T-helper 1 cell treated with Interleukin-12 subunit alpha and Interleukin-12 subunit beta and Interleukin-4 antibody, amounts not matched to agents 30 μg/mL and 1 μg/mL, for 36 hours (primary cell): ENCODE data around the gene PRRC1.
"Not testable (repeated sequence)": the region's sequence is repeated elsewhere in the genome, so short reads cannot be mapped to it uniquely, and the experiment has no call there.

Experiments used
- H3K27ac Mint-ChIP-seq: one replicate; pipeline ENCODE4 v1.8.0; 2021; ENCODE audit warnings: mild to moderate bottlenecking, mixed read lengths
- H3K27me3 Mint-ChIP-seq: one replicate; pipeline ENCODE4 v1.8.0; 2021; ENCODE audit warnings: low read depth, mixed read lengths
- H3K36me3 Mint-ChIP-seq: one replicate; pipeline ENCODE4 v1.8.0; 2021; ENCODE audit warnings: low read depth, mixed read lengths
- H3K4me1 Mint-ChIP-seq: one replicate; pipeline ENCODE4 v1.8.0; 2021; ENCODE audit warnings: low read depth, mixed read lengths
- H3K4me3 Mint-ChIP-seq: one replicate; pipeline ENCODE4 v1.8.0; 2021; ENCODE audit warnings: mild to moderate bottlenecking, moderate library complexity, mixed read lengths
- H3K9me3 Mint-ChIP-seq: one replicate; pipeline ENCODE4 v1.8.0; 2021; ENCODE audit warnings: mixed read lengths

The PRRC1 gene

DNA sequence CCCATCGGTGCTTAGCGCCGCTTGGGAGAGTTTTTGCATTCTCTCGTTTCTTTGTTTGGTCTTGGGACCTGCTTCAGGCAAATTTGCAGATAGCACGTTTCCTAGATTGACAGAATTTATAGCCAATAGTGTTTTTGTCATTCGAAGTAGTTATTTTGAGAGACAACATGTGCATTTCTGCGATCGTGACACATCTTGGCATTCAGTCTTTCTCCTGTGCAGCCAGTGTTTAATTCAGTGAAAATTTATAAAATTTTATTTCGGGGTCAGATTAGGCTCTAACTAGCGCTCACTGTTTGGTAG is 830 bp downstream of the PRRC1 start:
- H3K4me3 Mint-ChIP-seq = peak overlapping the region; percentile 82
- peaks cover 29% of the 10 kb centered on the region for H3K36me3 Mint-ChIP-seq
- H3K9me3 Mint-ChIP-seq = peaks cover 9% of the 10 kb centered on the region
- no peaks in the 10 kb centered on the region for H3K27me3 Mint-ChIP-seq
- H3K27ac Mint-ChIP-seq = peak overlapping the region; percentile 73
- H3K4me1 Mint-ChIP-seq = peaks cover 25% of the 10 kb centered on the region

GRCh38 chr5:127519527-127519926 is 2.1 kb downstream of the PRRC1 start:
- Mint-ChIP-seq H3K27me3 (no peaks in the 10 kb centered on the region), H3K27ac (no peak overlapping the region), H3K4me3 (peak overlapping the region; percentile 53), H3K4me1 (peaks cover 25% of the 10 kb centered on the region), H3K9me3 (peaks cover 9% of the 10 kb centered on the region), H3K36me3 (peaks cover 31% of the 10 kb centered on the region)

- peaks cover 25% of the 10 kb centered on the region for H3K4me1 Mint-ChIP-seq
- peaks cover 38% of the 10 kb centered on the region for H3K36me3 Mint-ChIP-seq
- H3K27ac Mint-ChIP-seq = no peak overlapping the region
- H3K9me3 Mint-ChIP-seq = peaks cover 9% of the 10 kb centered on the region
- no peak overlapping the region for H3K4me3 Mint-ChIP-seq
- no peaks in the 10 kb centered on the region for H3K27me3 Mint-ChIP-seq
Observed at GRCh38 chr5:127521138-127521770, 3.8 kb downstream of the PRRC1 start.

- H3K36me3 Mint-ChIP-seq = peaks cover 43% of the 10 kb centered on the region
- no peak overlapping the region for H3K4me3 Mint-ChIP-seq
- H3K27me3 Mint-ChIP-seq = no peaks in the 10 kb centered on the region
- H3K9me3 Mint-ChIP-seq = peaks cover 9% of the 10 kb centered on the region
- H3K27ac Mint-ChIP-seq = no peak overlapping the region
- peaks cover 7% of the 10 kb centered on the region for H3K4me1 Mint-ChIP-seq
Observed at GRCh38 chr5:127525181-127525580, 7.7 kb downstream of the PRRC1 start.

DNA sequence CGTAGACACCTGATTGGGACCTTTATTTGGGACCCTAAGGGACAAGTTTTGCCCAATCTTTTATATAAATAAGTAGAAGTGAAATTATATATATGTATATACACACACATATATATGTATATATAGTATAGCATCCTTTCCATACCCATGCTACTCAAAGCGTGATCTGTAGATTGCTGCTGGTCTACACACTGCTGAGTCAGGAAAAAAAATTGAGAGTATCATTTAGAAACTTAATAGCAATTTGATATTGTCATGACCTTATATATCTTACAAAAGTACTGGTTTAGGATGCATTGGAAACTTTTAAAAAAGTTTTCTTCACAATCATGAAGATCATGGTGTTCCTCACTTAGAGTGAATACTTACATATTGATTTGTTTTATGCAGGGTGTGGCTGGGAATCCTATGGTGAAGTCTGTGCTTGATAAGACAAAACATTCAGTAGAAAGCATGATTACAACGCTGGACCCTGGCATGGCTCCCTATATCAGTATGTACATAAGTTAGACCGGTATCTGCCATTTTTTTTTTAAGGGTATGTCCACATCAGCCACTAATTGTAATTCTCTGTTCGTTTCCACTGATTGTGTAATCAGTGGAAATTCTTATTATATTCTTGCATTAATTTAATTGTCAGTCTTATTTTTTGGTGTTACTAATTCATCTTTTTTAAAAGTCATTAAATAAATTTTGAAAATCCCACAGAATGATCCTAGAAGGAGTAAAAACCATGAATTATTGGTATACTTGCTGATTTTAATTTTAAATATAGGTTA is 12.7 kb downstream of the PRRC1 start:
- Mint-ChIP-seq H3K36me3 (peaks cover 43% of the 10 kb centered on the region), H3K9me3 (no peaks in the 10 kb centered on the region), H3K4me3 (no peak overlapping the region), H3K4me1 (no peaks in the 10 kb centered on the region), H3K27me3 (no peaks in the 10 kb centered on the region), H3K27ac (no peak overlapping the region)

DNA sequence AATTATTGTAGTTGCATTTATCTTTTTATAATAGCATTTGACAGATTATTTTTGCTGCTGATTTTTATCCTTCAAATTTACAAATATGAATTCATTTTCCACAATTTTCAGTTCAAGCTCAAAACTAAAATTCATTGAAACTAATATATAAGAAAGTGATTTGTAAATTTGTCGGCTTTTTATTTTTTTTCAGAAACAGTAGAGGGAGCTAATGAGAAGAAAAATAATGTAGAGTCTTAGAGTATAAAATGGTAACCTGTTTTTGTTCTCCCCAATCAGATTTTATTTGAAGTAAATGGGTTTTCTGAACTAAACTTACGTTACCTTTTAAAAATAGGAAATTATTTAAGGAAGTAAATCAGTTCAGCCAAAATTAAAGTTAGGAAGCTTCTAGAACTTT is 19.2 kb downstream of the PRRC1 start:
- no peaks in the 10 kb centered on the region for H3K27me3 Mint-ChIP-seq
- H3K4me3 Mint-ChIP-seq = no peak overlapping the region
- peaks cover 2% of the 10 kb centered on the region for H3K4me1 Mint-ChIP-seq
- peaks cover 55% of the 10 kb centered on the region for H3K36me3 Mint-ChIP-seq
- H3K9me3 Mint-ChIP-seq = peaks cover 3% of the 10 kb centered on the region
- H3K27ac Mint-ChIP-seq = no peak overlapping the region

- not testable (repeated sequence) for H3K27me3 Mint-ChIP-seq, H3K27ac Mint-ChIP-seq, H3K4me3 Mint-ChIP-seq, H3K9me3 Mint-ChIP-seq, H3K4me1 Mint-ChIP-seq
- H3K36me3 Mint-ChIP-seq = peaks cover 44% of the 10 kb centered on the region
Observed at GRCh38 chr5:127540553-127540952, 23.1 kb downstream of the PRRC1 start.

GRCh38 chr5:127545249-127545648 is 27.8 kb downstream of the PRRC1 start:
- peaks cover 43% of the 10 kb centered on the region for H3K36me3 Mint-ChIP-seq
- not testable (repeated sequence) for H3K27ac Mint-ChIP-seq, H3K4me1 Mint-ChIP-seq, H3K27me3 Mint-ChIP-seq, H3K9me3 Mint-ChIP-seq, H3K4me3 Mint-ChIP-seq

- no peaks in the 10 kb centered on the region for H3K27me3 Mint-ChIP-seq
Observed at GRCh38 chr5:127549551-127549950, 32.1 kb downstream of the PRRC1 start.

DNA sequence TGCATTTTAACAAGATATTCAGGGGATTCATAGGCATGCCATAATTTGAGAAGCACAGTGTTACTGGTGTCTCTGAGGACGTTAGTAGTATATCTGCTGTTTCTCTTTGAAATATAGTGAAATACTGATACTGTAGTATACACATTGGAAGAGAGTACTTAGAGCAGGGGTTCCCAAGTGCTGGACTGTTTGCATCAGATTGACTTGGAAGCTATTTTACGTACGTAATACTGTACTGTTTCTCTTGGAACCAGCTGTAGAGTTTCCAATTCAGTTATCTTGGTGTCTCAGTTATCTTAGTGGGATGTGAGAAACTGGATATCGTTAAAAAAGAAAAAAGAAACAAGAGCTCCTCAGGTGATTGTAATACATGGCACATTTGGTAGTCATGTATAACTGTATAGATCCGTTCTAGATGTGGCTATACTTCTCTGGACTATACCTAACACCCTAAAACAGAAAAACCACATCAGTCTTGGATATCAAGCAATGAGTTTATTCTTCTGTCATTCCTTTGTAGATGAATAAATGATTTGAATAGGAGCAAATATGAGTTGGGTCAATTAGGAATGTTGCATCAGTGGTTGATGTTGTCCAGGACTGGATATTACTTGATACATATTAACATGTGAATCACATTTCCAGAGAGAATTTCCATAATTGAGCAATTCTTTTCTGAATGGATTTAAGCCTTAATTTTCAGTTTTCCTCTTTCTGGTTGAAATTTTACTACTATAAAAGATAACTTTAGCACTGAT is 33.4 kb downstream of the PRRC1 start:
- Mint-ChIP-seq H3K36me3 (peaks cover 30% of the 10 kb centered on the region), H3K27ac (no peak overlapping the region), H3K4me1 (peaks cover 5% of the 10 kb centered on the region), H3K9me3 (no peaks in the 10 kb centered on the region), H3K27me3 (no peaks in the 10 kb centered on the region), H3K4me3 (no peak overlapping the region)

More at GRCh38 chr5:127549551-127549950, 32.1 kb downstream of the PRRC1 start:
- H3K27ac Mint-ChIP-seq = no peak overlapping the region
- H3K9me3 Mint-ChIP-seq = no peaks in the 10 kb centered on the region
- no peak overlapping the region for H3K4me3 Mint-ChIP-seq
- H3K36me3 Mint-ChIP-seq = peaks cover 36% of the 10 kb centered on the region
- peaks cover 5% of the 10 kb centered on the region for H3K4me1 Mint-ChIP-seq

- Mint-ChIP-seq H3K27me3 (no peaks in the 10 kb centered on the region), H3K27ac (no peak overlapping the region), H3K4me1 (no peaks in the 10 kb centered on the region), H3K36me3 (peaks cover 24% of the 10 kb centered on the region), H3K4me3 (no peak overlapping the region), H3K9me3 (no peaks in the 10 kb centered on the region)
Observed at GRCh38 chr5:127551410-127552041, 34.1 kb downstream of the PRRC1 start.

- H3K27ac Mint-ChIP-seq = no peak overlapping the region
- no peaks in the 10 kb centered on the region for H3K9me3 Mint-ChIP-seq
- peaks cover 12% of the 10 kb centered on the region for H3K36me3 Mint-ChIP-seq
- no peaks in the 10 kb centered on the region for H3K4me1 Mint-ChIP-seq
- no peak overlapping the region for H3K4me3 Mint-ChIP-seq
- H3K27me3 Mint-ChIP-seq = no peaks in the 10 kb centered on the region
Observed at GRCh38 chr5:127555826-127556225, 38.4 kb downstream of the PRRC1 start.

DNA sequence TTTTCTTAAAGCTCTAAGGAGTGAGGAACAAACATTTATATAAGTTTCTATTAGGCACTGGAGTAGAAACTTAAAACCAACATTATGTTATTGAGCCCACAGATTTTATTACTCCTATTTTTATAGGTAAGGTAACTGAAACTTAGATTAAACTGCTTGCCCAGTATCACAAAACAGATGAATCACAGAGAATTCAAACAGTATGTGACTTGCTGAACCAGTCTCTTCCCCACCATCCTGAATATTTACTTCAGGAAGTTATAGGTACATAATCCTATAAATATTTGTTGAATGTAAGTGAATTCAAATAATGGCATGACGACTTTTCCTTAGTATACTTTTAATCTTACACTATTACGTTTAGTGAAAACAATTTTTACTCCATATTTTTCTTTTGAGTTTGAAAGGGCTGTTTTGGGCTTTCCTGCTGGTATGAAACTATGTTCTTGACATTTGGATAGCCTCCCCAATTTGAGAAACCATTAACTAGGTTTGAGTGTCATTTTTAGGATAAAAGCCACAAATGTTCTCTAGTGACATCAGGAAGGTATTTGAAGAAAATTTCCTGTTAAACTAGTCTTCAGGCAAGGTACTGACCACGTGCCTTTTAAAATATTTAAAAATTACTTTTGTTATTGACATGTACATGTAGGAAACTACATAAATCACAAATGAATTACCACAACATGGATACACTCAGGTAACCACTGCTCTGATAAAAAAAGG is 39.3 kb downstream of the PRRC1 start:
- Mint-ChIP-seq H3K27ac (no peak overlapping the region), H3K4me3 (no peak overlapping the region), H3K27me3 (peaks cover 4% of the 10 kb centered on the region), H3K4me1 (no peaks in the 10 kb centered on the region), H3K9me3 (no peaks in the 10 kb centered on the region), H3K36me3 (peaks cover 9% of the 10 kb centered on the region)

GRCh38 chr5:127558273-127558672 is 40.8 kb downstream of the PRRC1 start:
- H3K4me1 Mint-ChIP-seq = no peaks in the 10 kb centered on the region
- no peaks in the 10 kb centered on the region for H3K9me3 Mint-ChIP-seq
- peaks cover 4% of the 10 kb centered on the region for H3K36me3 Mint-ChIP-seq
- H3K4me3 Mint-ChIP-seq = no peak overlapping the region
- no peak overlapping the region for H3K27ac Mint-ChIP-seq
- peaks cover 9% of the 10 kb centered on the region for H3K27me3 Mint-ChIP-seq
